Left lung (tissue), 10 donors: ENCODE results near the gene PSD4. TPM values are rescaled to one million over a fixed set of nuclear protein-coding genes. Genes with fewer than 3 reads are reported as not detected.

ENCODE experiments used
- ATAC-seq: fragments of 200-7000 bp; cut with Tn5 transposase; one replicate; pipeline ENCODE4 v1.9.1; 2020; ENCODE audit warnings: moderate library complexity
- DNase-seq, 4 donors: peaks; one replicate each; pipeline ENCODE4 v3.0.0-alpha.2; 2013 to 2020
- H3K27ac ChIP-seq, 2 donors: fragments of 200-600 bp; sonication (generic) in 1 of 2; one replicate each; pipeline versions ENCODE4 v1.5.0 to v1.8.0; 2020 to 2021
- H3K27me3 ChIP-seq, 2 donors: fragments of 200-600 bp; sonication (generic) in 1 of 2; one replicate each; pipeline versions ENCODE4 v1.5.0 to v1.8.0; 2020 to 2021
- H3K36me3 ChIP-seq, 2 donors: fragments of 200-600 bp; sonication (generic) in 1 of 2; one replicate each; pipeline versions ENCODE4 v1.5.0 to v1.8.0; 2020 to 2021
- H3K4me1 ChIP-seq, 2 donors: fragments of 200-600 bp; one replicate each; pipeline ENCODE4 v1.8.0; 2021
- H3K4me3 ChIP-seq, 2 donors: fragments of 200-600 bp; sonication (generic) in 1 of 2; one replicate each; pipeline versions ENCODE4 v1.5.0 to v1.8.0; 2020 to 2021; ENCODE audit warnings: mild to moderate bottlenecking in 1 of 2
- H3K9me3 ChIP-seq, 2 donors: fragments of 200-600 bp; sonication (generic) in 1 of 2; one replicate each; pipeline versions ENCODE4 v1.5.0 to v1.8.0; 2020 to 2021
- intact Hi-C, 2 donors: fragments of 100-400 bp; cut with DNase I; formaldehyde crosslinking; loops; one replicate each; pipeline versions ENCODE4 v1.11.2 to v1.14.2; 2022
- polyA plus RNA-seq, 6 donors: library from polyadenylated mRNA; unstranded; fragments of 120-200 nt; gene quantifications; one replicate each; pipeline ENCODE4 v1.2.1, GENCODE V29; 2013; ENCODE audit not compliant: insufficient read length in 6 of 6
- total RNA-seq, 2 donors: library from RNA; stranded (reverse); fragmentation: NEBNext Ultra II Directional; extraction: Animal tissue kit (Norgen Biotek cat#: 25700); gene quantifications; one replicate each; pipeline ENCODE4 v1.2.1, GENCODE V29; 2021
- TF ChIP-seq, protein P1 (sequence below), 2 donors: fragments of 200-600 bp; sonication (generic) in 1 of 2; IDR thresholded peaks; one replicate each; pipeline versions ENCODE4 v1.5.0 to v1.8.0; 2021; ENCODE audit warnings: antibody characterized with exemption in 2 of 2
- donor health status: DM: no; HTN: yes; CAD: no.
- donor health status: DM: no; HTN: no; CAD: no.

PSD4 gene
- total and polyA plus RNA-seq, 8 donors = 15.3 to 50.2 (median 20.7) TPM

DNA sequence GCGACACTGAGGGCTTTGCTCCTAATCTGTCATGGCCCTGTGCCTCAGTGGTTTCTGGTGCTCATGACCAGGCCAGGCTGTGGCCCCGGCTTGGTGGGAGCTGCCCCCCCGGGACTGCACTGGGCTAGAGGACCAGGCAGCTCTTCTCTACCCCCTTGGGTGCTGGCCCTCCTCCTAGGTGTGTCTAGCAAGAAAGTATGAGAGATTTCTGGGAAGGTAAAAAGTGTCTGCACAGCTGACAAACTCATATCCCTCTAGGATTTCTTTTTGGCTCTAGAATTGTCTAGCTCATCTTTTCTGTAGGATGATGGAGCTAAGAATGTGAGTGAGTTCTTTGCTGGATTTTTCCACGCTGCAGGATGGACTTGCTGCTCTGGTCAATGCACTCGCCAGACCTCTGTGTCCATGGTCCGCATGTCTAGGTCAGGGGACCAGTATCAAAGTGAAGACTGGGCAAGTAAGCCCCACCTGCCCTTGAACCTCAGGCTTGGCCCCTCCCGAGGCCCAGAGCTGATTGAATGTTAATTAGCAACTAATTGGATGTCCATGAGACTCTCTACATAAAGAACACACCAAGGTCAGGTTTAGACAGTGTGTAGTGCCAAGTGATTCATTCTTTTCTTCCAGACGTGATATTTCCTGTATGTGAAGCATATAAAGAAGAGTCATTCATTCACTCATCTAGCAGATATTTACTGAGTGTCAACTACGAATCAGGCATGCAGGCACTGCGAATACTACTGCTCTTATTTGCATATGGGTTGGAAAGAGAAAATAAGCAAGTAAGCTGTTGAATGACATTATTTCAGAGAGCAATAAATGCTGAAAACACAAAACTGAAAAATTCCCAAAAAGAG is 15.6 kb upstream of the PSD4 start:
- DNase-seq = no peak
- Histone ChIP-seq H3K27ac (peak overlapping the region in 1 of 2 donors; percentile 55), H3K4me1 (peaks cover 0 to 6% of the 10 kb centered on the region in 2 donors), H3K9me3 (no peaks in the 10 kb centered on the region), H3K27me3 (peaks cover 0 to 38% of the 10 kb centered on the region in 2 donors), H3K4me3 (peak overlapping the region; percentile 49 to 54), H3K36me3 (no peaks in the 10 kb centered on the region)
- TF ChIP-seq, protein P1, sequence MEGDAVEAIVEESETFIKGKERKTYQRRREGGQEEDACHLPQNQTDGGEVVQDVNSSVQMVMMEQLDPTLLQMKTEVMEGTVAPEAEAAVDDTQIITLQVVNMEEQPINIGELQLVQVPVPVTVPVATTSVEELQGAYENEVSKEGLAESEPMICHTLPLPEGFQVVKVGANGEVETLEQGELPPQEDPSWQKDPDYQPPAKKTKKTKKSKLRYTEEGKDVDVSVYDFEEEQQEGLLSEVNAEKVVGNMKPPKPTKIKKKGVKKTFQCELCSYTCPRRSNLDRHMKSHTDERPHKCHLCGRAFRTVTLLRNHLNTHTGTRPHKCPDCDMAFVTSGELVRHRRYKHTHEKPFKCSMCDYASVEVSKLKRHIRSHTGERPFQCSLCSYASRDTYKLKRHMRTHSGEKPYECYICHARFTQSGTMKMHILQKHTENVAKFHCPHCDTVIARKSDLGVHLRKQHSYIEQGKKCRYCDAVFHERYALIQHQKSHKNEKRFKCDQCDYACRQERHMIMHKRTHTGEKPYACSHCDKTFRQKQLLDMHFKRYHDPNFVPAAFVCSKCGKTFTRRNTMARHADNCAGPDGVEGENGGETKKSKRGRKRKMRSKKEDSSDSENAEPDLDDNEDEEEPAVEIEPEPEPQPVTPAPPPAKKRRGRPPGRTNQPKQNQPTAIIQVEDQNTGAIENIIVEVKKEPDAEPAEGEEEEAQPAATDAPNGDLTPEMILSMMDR (IDR thresholded peaks at IDR 0.05) = no peak
- intact Hi-C loops = no loop called here
- ATAC-seq = peak; percentile 45

DNA sequence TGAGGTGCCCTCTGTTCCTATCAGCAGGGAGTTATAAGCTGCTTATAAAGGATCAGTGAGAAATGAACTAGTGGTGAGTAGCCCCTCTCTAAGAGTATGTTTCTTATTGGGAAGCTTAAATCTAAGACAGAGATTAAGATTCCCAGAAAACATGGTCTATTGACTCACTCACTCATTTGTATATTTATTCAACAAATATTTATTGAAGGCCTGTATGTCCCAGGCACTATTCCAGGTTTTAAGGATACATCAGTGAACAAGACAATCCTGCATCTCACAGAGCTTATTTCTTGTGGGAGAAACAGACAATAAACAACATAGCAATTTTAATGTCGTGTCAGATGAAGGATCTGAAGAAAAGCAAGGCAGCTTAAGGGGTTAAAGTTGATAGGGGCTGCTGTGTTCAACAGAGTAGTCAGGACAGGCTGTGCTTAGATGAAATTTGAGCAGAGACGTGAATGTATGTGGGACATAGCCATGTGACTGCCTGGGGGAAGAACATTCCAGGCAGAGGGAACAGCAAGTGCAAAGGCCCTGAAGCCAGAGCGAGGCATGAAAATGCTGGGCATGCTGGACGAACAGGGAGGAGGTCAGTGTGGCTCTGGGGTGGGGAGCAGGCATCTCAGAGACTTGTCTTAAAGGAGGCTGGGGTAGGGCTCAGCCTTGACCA is 14.8 kb upstream of the PSD4 start:
- Histone ChIP-seq H3K4me3 (no peak overlapping the region), H3K9me3 (no peaks in the 10 kb centered on the region), H3K36me3 (no peaks in the 10 kb centered on the region), H3K27me3 (peaks cover 0 to 38% of the 10 kb centered on the region in 2 donors), H3K27ac (no peak overlapping the region), H3K4me1 (peaks cover 0 to 6% of the 10 kb centered on the region in 2 donors)
- intact Hi-C loops = no loop called here
- ATAC-seq = no peak
- DNase-seq = no peak
- TF ChIP-seq, protein P1 (IDR thresholded peaks at IDR 0.05) = no peak

DNA sequence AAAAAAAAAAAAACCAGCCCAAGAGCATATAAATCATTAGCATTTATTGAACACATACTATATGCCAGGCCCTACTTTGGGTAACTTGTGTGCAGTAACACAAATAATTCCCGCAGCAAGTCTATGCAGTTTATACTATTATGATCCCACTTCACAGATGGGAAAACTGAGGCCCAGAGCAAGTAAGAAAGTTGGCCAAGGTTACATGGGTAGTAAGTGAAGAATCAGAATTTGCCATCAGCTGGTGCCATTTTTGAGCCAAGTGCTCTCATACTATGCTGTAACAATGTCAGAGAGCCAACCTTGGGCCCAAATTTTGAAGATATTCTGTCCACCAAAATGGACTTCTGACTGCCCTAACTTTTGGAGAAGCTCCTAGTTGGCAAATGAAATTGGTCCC is 13.5 kb upstream of the PSD4 start:
- ATAC-seq = no peak
- Histone ChIP-seq H3K27me3 (peaks cover 0 to 38% of the 10 kb centered on the region in 2 donors), H3K4me1 (peaks cover 0 to 6% of the 10 kb centered on the region in 2 donors), H3K36me3 (no peaks in the 10 kb centered on the region), H3K9me3 (no peaks in the 10 kb centered on the region), H3K4me3 (no peak overlapping the region), H3K27ac (no peak overlapping the region)
- intact Hi-C loops = no loop called here
- no peak for DNase-seq
- TF ChIP-seq, protein P1 (IDR thresholded peaks at IDR 0.05) = no peak

DNA sequence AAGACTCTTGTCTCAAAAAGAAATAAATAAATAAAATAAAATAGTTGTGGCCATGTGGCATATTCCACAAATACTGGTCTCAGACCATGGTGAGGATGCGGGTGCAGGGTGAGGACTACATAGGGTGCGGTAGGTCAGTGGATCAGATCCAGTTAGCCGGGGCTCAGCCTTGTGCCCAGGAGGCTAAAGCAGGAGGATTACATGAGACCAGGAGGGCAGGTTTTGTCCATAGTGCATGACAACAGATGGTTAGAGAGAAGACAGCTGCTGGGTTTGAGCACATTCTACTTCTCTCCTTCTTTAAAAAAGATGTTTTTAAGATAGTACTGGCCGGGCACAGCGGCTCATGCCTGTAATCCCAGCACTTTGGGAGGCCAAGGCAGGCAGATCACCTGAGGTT is 12.8 kb upstream of the PSD4 start:
- peaks cover 0 to 6% of the 10 kb centered on the region in 2 donors for H3K4me1 ChIP-seq
- intact Hi-C loops = no loop called here
- no peaks in the 10 kb centered on the region for H3K36me3 ChIP-seq
- DNase-seq (no peak), ATAC-seq (no peak)
- TF ChIP-seq, protein P1 (IDR thresholded peaks at IDR 0.05) = no peak
- H3K9me3 ChIP-seq = no peaks in the 10 kb centered on the region
- H3K4me3 ChIP-seq = no peak overlapping the region
- peaks cover 0 to 31% of the 10 kb centered on the region in 2 donors for H3K27me3 ChIP-seq
- H3K27ac ChIP-seq = no peak overlapping the region

DNA sequence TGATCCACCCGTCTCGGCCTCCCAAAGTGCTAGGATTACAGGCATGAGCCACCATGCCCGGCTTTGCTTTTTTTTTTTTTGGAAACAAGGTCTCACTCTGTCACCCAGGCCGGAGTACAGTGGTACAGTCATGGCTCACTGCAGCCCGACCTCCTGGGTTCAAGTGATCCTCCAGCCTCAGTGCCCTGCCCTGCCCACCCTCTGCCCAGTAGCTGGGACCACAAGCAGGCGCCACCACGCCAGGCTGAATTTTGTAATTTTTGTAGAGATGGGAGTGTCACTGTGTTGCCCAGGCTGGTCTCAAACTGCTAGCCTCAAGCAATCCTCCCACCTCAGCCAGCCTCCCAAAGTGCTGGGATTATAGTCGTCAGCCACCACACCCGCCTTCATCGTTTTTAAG is 11.6 kb upstream of the PSD4 start:
- Histone ChIP-seq H3K4me3 (no peak overlapping the region), H3K27me3 (peaks cover 0 to 19% of the 10 kb centered on the region in 2 donors), H3K36me3 (no peaks in the 10 kb centered on the region), H3K9me3 (no peaks in the 10 kb centered on the region), H3K4me1 (peaks cover 0 to 8% of the 10 kb centered on the region in 2 donors), H3K27ac (no peak overlapping the region)
- DNase-seq (no peak), ATAC-seq (no peak)
- intact Hi-C loops = no loop called here
- TF ChIP-seq, protein P1 (IDR thresholded peaks at IDR 0.05) = no peak
